GM21447 (cell line): ENCODE data around the gene IL11RA.

ENCODE experiments used
- ATAC-seq: cut with Tn5 transposase; IDR thresholded peaks from one replicate; pipeline ENCODE4 v1.9.1; 2021; ENCODE audit not compliant: unreplicated experiment

IL11RA gene

GRCh38 chr9:34684816-34685215, 32.8 kb downstream of the IL11RA start:
- no peak for ATAC-seq

DNA sequence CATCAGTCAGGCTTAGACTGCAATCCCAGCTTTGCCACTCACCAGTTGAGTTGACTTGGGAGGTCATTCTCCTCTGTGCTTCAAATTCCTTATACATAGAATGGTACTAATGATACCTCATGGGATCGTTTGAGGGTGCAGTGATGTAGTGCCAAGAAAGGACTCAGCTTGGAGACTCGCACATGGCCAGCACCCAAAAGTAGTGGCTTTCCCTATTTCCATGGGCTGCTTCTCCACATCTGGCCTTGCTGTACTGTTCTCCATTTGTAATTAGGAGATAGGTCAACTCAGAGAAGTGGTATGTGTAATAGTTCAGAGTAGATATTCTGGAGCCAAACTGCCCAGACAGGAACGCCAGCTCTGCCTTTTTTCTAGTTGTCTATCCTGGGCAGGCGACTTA, 33.6 kb downstream of the IL11RA start:
- ATAC-seq, result no peak

GRCh38 chr9:34686231-34686630, 34.2 kb downstream of the IL11RA start:
- no peak for ATAC-seq

DNA sequence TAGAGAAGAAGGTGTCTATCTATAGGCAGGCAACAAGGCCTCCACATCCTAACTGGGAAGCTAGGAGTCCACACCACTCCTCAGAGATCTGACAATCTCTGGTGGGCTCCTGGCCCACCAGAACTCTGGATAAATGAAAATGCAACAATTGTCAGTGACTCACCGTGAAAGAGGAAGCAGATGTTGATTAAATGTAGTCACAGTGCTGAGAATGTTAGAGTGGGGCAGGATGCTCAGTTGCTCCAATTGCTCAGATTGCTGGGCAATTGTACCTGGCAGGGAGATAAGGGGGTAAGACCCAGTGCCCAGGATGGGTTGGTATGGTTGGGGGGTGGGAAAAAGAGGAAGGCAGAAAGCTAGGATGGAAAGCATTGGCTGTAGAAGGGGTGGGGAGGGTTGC, 34.7 kb downstream of the IL11RA start:
- ATAC-seq, result no peak

- no peak for ATAC-seq
These were observed 35.5 kb downstream of the IL11RA start for GRCh38 chr9:34687276-34688030.

DNA sequence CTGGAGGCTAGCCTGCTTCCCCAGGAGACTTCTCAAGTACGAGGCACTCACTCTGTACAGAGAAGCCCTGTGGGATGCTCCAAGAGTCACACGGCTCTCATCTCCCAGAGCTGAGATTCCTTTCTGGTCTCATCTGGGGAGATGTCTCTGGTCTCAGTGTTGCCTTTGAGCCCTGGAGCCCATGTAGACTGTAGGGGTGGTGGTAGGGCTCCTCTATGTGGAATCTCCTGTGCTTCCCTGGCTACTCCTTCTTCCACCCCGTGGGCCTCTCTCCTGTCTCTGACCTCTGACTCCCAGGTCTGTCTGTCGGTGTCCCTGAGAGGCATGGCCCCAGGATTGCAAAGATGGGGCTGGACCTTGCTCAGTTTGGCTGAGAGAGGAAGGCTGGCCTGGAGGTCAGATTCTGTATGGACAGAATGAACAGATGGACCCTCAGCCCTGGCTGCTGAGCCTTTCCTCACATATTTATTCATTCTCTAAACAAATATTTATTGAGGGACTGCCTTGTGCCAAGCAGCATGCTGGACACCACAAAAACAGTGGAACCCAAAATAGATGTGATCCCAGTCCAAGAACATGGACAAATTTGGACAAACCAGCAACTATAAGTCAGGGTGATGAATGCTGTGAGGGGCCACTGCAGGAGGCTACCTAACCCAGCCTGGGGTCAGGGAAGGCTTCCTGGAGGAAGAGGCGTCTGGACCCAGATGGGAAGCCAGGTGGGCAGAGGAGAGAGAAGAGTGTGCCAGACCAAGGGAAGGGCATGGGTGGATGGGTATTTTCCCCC, 36.5 kb downstream of the IL11RA start:
- no peak for ATAC-seq

GRCh38 chr9:34689116-34689470, 37.1 kb downstream of the IL11RA start:
- ATAC-seq, result no peak

DNA sequence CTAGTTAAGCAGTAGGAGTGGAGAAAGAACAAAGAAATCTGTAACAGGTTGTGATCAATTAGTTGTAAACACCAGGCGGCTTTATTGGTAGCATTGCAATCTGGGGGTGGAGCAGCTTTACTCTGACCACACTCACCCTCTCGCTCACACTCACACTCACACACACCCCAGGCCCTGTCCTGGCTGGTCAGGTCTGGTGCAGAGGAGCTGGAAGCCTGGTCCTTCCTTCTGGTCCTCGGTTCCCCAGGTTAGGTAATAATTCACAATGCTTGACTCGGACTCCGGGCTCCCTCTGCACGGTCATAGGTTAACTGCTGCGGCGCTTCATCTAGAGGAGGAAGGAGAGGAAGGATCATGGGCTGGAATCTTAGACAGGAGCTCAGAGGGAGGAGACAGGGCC, 37.5 kb downstream of the IL11RA start:
- no peak for ATAC-seq

GRCh38 chr9:34690983-34691935, 39.3 kb downstream of the IL11RA start, which contains the start of gene CCL19:
Gene CCL19, minus strand, starts transcription at chr9:34691276. Its CDS starts 137 bp downstream, at chr9:34691139.
- no peak for ATAC-seq

- ATAC-seq, result no peak
These were observed 39.9 kb downstream of the IL11RA start for GRCh38 chr9:34691936-34692315.

- no peak for ATAC-seq
These were observed 41.6 kb downstream of the IL11RA start for GRCh38 chr9:34693560-34693959.

- no peak for ATAC-seq
These were observed 42.8 kb downstream of the IL11RA start for GRCh38 chr9:34694811-34695210.

- peak; percentile 37 for ATAC-seq
These were observed 49.2 kb downstream of the IL11RA start for GRCh38 chr9:34701023-34701768.

DNA sequence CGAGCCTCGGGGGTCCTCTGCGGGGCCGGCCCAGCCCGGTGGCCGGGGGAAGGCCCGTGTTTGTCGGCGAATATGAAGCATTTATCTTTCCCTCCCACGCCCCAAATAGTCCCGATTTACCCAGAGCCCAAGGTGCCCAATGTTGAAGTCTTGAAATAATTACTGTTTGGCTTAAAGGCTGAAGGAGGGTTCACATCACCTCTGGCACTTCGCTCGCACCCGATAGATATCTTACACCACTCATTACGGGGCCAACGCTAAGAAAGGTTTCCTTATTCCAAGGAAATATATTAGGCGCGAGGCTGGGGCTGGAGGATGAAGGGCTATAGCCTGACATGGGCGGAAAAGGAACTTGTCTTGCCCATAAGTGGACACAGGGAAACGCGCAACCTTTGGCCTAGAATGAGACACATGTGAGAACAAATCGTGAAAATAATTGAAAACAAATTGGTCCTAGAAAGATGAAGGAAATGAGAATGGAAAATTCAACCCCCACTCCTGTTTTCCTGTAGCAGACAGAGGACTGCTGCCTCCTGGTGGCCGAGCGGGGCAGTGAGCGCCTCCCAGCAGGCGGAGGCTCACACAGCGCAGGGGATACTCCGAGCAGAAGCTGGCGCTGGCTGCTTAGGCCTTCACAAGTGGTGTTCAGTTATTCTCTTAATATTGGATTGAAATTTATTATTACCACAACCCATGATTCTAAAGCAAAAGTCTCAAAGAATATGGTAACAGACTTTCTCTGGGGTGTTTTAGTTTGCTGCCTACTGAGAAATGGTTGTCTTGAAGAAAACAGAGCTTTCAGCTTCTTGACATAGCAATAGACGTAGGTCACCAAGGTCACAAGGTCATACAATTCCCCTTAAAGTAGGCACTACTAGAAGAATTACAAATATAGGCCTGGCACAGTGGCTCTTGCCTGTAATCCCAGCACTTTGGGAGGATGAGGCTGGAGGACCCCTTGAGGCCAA, 50.1 kb downstream of the IL11RA start:
- ATAC-seq, result peak; percentile 77

DNA sequence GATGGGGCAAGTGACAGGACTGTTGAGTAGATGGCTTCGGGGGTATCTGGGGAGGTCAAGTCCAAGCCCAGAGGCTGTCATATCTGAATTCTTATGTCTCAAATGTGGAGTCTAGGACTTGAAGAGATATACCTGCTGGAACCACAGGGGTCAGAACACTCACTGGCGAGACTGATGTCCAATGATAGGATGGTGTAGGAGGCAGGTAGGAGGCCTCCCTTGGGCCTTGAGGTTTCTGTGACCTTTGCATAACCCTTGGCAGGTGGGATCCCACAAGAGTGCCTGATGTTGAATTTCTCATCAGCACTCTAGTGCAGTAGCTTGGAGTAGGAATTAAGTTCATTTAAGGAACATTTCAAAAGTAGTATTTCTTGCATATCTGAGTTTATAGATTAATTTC, 55.1 kb downstream of the IL11RA start:
- ATAC-seq, result no peak

DNA sequence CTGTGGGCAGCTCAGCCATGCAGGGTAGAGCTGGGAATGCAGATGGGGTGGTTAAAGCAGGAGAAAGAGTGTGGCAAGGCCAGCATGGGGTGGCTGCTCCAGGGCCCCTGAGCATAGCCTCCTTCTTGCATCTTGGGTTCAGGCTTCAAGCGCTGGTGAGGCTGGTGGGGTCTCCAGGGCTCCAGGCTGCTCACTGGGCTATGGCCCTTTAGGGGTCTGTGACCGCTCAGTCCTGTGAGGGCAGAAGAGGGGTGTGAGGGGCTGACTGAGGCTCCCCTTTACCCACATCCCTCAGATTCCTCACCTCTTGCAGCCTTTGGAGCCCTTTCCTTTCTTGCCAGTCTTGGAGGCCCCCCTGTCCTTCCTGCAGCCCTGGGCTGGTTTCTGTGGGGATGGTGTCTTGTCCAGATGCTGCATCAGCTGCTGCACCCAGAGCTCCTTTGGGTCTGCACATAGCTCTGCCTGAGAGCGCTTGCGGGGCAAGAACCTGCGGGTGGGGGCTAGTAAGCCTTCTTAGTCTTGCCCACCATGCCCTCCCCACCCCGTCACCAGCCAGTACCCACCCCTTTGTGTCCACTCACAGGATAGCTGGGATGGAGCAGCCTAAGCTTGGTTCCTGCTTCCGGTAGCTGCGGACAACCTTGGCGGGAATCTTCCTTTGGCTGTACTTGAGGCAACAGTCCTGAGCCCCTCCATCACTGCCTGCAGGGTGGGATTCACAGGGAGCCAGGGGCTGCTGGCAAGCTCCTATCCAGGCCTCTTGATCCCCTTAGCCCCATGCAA, 57.4 kb downstream of the IL11RA start:
- ATAC-seq, result no peak

GRCh38 chr9:34710023-34710422, 58.0 kb downstream of the IL11RA start, which contains the start of gene CCL21:
Gene CCL21, minus strand, starts transcription at chr9:34710136. Its CDS starts 70 bp downstream, at chr9:34710066.
- ATAC-seq, result no peak
